DND-41 (cell line): ENCODE results near the gene BBC3.
A peak's percentile ranks its signal among the peaks of the same experiment; 100 is the strongest.
"Not testable (repeated sequence)": the region's sequence is repeated elsewhere in the genome, so short reads cannot be mapped to it uniquely, and the experiment has no call there.

Source experiments
- ATAC-seq: fragments of 200-7000 bp; cut with Tn5 transposase; 3 replicates; pipeline ENCODE4 v1.9.1; 2021; ENCODE audit warnings: low read depth; ENCODE audit not compliant: insufficient read depth
- DNase-seq: peaks from one replicate; pipeline ENCODE4 v3.0.0-alpha.2; 2020
- H2AFZ ChIP-seq: 2 replicates; pipeline ENCODE4 v1.6.0; 2012; ENCODE audit warnings: low read depth, low read length
- H3K27ac ChIP-seq: 2 replicates; pipeline ENCODE4 v1.5.1; 2012; ENCODE audit warnings: low read length, inconsistent platforms
- H3K27me3 ChIP-seq: fragments of 200-600 bp; sonication (generic); 2 replicates; pipeline ENCODE4 v1.6.0; 2012; ENCODE audit warnings: low read length, mild to moderate bottlenecking, inconsistent platforms; ENCODE audit not compliant: insufficient read depth, poor library complexity
- H3K36me3 ChIP-seq: 2 replicates; pipeline ENCODE4 v1.5.1; 2012; ENCODE audit warnings: low read length, inconsistent platforms; ENCODE audit not compliant: insufficient read depth
- H3K4me1 ChIP-seq: 2 replicates; pipeline ENCODE4 v1.5.1; 2012; ENCODE audit warnings: mild to moderate bottlenecking, low read length; ENCODE audit not compliant: insufficient read depth
- H3K4me2 ChIP-seq: 2 replicates; pipeline ENCODE4 v1.6.0; 2012; ENCODE audit warnings: mild to moderate bottlenecking, moderate library complexity, low read length, inconsistent platforms; ENCODE audit not compliant: insufficient read depth
- H3K4me3 ChIP-seq, 2 experiments: fragments of 200-600 bp in 1 of 2; shearing (Covaris generic) in 1 of 2; 2 replicates each; pipeline ENCODE4 v1.5.1; 2012 to 2016; ENCODE audit warnings: inconsistent platforms in 2 of 2, low read length in 2 of 2, mild to moderate bottlenecking in 2 of 2, low read depth in 1 of 2, moderate library complexity in 1 of 2
- H3K79me2 ChIP-seq: 2 replicates; pipeline ENCODE4 v1.6.0; 2012; ENCODE audit warnings: low read length, inconsistent platforms; ENCODE audit not compliant: insufficient read depth
- H3K9ac ChIP-seq: 2 replicates; pipeline ENCODE4 v1.6.0; 2012; ENCODE audit warnings: low read depth, mild to moderate bottlenecking, inconsistent platforms, low read length, moderate library complexity
- H3K9me3 ChIP-seq: 2 replicates; pipeline ENCODE4 v1.5.1; 2012; ENCODE audit warnings: low read length, moderate library complexity, mild to moderate bottlenecking, inconsistent platforms; ENCODE audit not compliant: insufficient read depth, severe bottlenecking
- H4K20me1 ChIP-seq: 2 replicates; pipeline ENCODE4 v1.6.0; 2012; ENCODE audit warnings: low read length; ENCODE audit not compliant: insufficient read depth
- EZH2 ChIP-seq: IDR thresholded peaks from 3 replicates; pipeline ENCODE4 v1.6.1; 2012; ENCODE audit warnings: borderline replicate concordance, low read depth, mild to moderate bottlenecking, moderate library complexity, low read length, inconsistent platforms; ENCODE audit not compliant: severe bottlenecking
- TF ChIP-seq, protein P1 (sequence below): IDR thresholded peaks from 2 replicates; pipeline ENCODE4 v1.5.1; 2012; ENCODE audit warnings: borderline replicate concordance, low read length, moderate library complexity, mild to moderate bottlenecking; ENCODE audit not compliant: poor library complexity, severe bottlenecking; ENCODE audit errors: extremely low read depth

BBC3 gene

DNA sequence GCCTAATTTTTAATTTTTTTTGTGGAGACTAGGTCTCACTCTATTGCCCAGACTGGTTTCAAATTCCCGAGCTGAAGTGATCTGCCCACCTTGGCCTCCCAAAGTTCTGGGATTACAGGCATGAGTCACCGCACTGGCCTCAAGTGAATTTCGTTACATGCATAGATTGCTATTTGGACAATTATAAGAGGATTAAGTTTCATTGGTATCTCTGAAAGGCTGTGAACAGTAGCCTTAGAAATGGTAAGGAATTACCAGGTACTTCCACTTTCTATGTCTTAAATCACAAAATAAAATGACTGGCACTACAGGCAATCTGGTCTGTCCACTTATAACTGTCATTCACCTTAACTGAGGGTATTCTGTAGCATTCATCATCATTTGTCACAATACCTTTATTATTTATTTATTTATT lies 22.5 kb upstream of the BBC3 start:
- Histone ChIP-seq H3K27ac (no peak overlapping the region), H3K36me3 (0 out of 2 replicates have a peak, but pooled peaks cover under 1% of the 10 kb centered on the region), H3K9me3 (no peaks in the 10 kb centered on the region), H3K4me1 (peaks cover 18% of the 10 kb centered on the region), H3K9ac (no peak overlapping the region), H4K20me1 (0 out of 2 replicates have a peak, but pooled peaks cover 5% of the 10 kb centered on the region), H3K4me3 (no peak overlapping the region), H3K4me2 (no peak overlapping the region), H3K27me3 (no peaks in the 10 kb centered on the region), H2AFZ (no peak overlapping the region), H3K79me2 (peaks cover 9% of the 10 kb centered on the region)
- ATAC-seq, result no peak
- no peak for DNase-seq
- TF ChIP-seq EZH2, result no peak
- TF ChIP-seq, protein P1, sequence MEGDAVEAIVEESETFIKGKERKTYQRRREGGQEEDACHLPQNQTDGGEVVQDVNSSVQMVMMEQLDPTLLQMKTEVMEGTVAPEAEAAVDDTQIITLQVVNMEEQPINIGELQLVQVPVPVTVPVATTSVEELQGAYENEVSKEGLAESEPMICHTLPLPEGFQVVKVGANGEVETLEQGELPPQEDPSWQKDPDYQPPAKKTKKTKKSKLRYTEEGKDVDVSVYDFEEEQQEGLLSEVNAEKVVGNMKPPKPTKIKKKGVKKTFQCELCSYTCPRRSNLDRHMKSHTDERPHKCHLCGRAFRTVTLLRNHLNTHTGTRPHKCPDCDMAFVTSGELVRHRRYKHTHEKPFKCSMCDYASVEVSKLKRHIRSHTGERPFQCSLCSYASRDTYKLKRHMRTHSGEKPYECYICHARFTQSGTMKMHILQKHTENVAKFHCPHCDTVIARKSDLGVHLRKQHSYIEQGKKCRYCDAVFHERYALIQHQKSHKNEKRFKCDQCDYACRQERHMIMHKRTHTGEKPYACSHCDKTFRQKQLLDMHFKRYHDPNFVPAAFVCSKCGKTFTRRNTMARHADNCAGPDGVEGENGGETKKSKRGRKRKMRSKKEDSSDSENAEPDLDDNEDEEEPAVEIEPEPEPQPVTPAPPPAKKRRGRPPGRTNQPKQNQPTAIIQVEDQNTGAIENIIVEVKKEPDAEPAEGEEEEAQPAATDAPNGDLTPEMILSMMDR, result no peak

DNA sequence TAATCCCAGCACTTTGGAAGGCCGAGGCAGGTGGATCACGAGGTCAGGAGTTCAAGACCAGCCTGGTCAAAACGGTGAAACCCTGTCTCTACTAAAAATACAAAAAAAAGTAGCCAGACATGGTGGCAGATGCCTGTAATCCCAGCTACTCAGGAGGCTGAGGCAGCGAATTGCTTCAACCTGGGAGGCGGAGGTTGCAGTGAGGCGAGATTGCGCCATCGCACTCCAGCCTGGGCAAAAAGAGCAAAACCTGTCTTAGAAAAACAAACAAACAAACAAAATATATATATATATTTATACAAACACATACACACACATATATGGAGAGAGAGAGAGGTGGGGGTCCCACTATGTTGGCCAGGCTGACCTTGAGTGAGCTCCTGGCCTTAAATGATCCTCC lies 22.0 kb upstream of the BBC3 start:
- peaks cover 14% of the 10 kb centered on the region for H3K4me1 ChIP-seq
- not testable (repeated sequence) for DNase-seq, H3K9ac ChIP-seq, H3K79me2 ChIP-seq, H3K27ac ChIP-seq, H3K36me3 ChIP-seq, ATAC-seq, H3K27me3 ChIP-seq, H3K4me3 ChIP-seq, H2AFZ ChIP-seq, H4K20me1 ChIP-seq, H3K4me2 ChIP-seq, H3K9me3 ChIP-seq

DNA sequence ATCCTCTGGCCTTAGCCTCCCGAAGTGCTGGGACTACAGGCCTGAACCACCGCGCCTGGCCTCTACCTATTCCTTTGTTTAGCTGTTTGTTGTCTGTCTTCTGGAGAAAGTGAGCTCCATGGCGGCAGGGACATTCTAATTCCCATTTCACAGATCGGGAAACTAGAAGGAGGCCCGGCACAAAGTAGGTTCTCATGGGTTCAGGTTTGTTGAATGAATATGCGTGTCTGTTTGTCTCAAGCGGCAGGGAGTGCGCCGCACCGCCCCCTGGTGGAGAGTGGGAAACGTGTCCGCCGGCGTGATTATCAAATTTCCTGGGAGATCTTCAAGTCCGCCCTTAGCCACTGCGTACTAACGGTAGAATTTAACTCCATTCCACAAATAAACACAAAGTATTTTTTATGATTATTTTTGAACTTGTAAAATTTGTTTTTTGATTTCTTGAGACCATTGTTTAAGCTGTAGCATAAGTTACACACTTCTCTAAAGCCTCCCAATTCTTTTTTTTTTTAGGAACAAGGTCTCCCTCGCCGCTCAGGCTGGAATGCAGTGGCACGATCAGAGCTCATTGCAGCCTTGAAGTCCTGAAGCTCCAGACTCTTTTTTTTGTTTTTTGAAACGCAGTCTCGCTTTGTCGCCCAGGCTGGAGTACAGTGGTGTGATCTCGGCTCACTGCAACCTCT lies 16.4 kb upstream of the BBC3 start:
- no peak overlapping the region for H3K9ac ChIP-seq
- no peaks in the 10 kb centered on the region for H4K20me1 ChIP-seq
- no peaks in the 10 kb centered on the region for H3K36me3 ChIP-seq
- no peaks in the 10 kb centered on the region for H3K79me2 ChIP-seq
- no peak overlapping the region for H2AFZ ChIP-seq
- H3K27ac ChIP-seq, result no peak overlapping the region
- H3K4me3 ChIP-seq, result no peak overlapping the region
- no peaks in the 10 kb centered on the region for H3K9me3 ChIP-seq
- no peak overlapping the region for H3K4me2 ChIP-seq
- TF ChIP-seq, protein P1, result peak; percentile 93
- no peak for TF ChIP-seq EZH2
- H3K4me1 ChIP-seq, result peaks cover 15% of the 10 kb centered on the region
- ATAC-seq (no peak), DNase-seq (peak; percentile 78)
- H3K27me3 ChIP-seq, result no peaks in the 10 kb centered on the region

DNA sequence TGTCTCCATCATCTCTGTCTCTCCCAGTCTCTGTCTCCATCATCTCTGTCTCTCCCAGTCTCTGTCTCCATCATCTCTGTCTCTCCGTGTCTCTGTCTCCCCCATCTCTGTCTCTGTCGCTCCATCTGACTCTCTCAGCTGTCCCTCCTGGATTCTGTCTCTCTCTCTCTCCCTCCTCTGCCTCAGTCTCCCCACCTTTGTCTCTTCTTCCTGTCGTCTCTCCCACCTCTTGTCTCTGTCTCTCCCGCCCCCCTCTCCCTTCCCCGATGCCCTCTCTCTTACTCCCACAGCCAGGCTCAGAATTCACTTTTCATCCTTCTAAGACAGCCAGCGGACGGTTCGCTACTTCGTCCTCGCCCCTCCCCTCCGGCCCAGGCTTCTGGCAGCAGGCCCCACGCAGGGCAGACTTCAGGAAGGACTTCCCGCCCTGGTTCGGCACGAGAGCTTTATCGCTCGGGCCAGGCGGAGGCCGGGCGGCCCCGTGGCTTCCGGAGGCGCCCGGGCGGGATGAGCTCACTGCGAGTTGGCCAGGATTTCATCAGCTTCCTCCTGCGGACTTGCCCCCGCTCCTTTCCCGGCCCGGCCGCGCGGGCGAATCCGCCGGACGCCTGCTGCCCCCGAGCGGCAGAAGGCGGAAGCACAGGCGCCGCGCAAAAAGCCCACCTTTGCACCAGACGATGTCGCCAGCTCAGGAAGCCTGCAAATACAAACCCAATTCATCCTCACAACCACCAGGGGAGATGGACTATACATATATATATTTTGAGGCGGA lies 13.0 kb upstream of the BBC3 start:
- ATAC-seq, result peak; percentile 92
- Histone ChIP-seq H3K27ac (peak overlapping the region; percentile 74), H4K20me1 (no peaks in the 10 kb centered on the region; the same call in 1 of the 2 replicates), H3K9me3 (no peaks in the 10 kb centered on the region), H3K36me3 (no peaks in the 10 kb centered on the region), H2AFZ (peak overlapping the region; percentile 55), H3K4me1 (peaks cover 30% of the 10 kb centered on the region), H3K4me3 (peak overlapping the region in 1 of 2 experiments; percentile 40; a peak in 2 of 4 replicates), H3K9ac (peak overlapping the region; percentile 40), H3K27me3 (no peaks in the 10 kb centered on the region), H3K79me2 (no peaks in the 10 kb centered on the region), H3K4me2 (peak overlapping the region; percentile 56)
- TF ChIP-seq, protein P1, result peak; percentile 92
- no peak for TF ChIP-seq EZH2
- peak; percentile 94 for DNase-seq
